ENCODE data around the gene C1orf167.
A peak's percentile ranks its signal among the peaks of the same experiment; 100 is the strongest.

C1orf167 gene

DNA sequence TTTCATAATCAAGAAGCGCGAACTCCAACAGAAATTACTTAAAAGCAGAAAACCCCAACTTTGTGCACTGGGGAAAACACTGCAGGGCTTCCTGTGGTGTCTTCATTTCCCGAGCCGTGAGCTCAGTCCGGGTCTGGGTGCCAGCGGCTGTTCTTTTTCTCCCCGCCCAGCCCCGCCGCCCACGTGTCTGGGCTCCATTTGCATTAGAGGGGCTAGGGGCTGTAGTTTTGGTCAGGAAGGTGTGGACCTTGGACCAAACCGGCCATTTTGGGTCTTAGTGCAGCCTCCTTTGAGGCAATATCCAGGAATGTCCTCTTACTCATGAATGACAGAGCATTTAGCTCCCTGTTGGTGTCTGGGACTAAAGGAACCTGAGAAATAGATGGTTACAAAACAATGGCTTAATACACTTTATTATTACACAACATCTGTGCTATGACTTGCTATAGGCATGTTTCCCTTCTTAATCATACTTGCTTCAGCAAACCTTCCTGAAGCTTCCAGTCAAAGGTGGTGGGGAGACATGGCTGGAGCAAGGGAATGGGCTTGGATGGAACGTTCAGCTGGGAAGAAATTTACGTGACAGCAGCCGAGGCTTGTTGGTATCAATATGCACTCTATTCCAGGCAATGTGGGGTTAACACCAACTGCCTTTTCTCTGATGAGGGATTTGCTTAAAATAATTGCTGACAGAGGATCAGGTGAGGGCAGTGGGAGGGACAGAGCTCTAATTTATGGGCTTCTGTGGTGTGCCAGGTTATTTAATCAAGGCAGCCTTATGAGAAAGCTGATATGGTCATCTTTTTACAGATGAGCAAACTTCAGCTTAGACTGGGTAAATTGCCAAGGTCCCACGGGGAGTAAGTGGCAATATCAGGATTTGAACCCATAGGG lies 25.0 kb upstream of the C1orf167 start:
- peak; percentile 75 for DNase-seq (ENCODE audit: low spot score)

DNA sequence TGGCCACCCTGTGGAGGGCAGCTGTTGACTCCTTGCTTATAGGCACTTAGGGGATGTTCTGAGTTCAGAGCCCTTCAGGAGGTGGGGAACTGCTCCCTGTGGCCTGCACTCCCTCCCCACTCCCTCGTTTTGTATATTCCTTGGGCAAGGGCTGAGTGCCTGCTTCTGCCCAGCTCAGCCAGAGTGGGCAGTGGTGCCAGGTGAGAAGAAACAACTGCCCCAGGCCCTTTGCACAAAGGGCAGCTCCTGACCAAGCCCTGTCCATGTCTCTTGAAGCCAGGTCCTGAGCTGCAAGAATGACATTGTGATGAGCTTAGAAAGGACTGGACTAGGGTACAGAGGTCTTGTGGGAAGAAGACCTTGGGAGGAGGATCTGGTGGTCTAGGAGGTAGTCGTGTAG lies 23.9 kb upstream of the C1orf167 start:
- DNase-seq (ENCODE audit: low spot score), result no peak

DNA sequence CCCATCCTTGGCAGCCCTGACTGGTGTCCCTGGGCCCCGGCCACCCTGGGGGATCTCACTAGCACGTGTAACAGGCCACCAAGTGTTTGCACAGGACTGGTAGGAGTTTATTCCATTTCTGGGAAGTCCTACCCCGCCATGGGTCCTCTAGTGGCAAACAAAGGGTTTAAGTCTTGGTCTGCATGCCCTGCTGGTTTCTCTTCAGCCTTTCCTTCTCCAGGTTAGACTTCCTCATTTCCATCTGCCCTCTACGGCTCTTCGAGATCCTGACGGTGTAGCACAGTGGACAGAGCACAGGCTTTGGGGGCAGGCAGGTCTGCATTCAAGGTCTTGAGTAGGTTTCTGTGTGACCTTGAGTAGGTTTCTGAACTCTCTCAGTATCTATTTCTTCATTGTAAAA lies 23.2 kb upstream of the C1orf167 start:
- DNase-seq (ENCODE audit: low spot score), result no peak

DNA sequence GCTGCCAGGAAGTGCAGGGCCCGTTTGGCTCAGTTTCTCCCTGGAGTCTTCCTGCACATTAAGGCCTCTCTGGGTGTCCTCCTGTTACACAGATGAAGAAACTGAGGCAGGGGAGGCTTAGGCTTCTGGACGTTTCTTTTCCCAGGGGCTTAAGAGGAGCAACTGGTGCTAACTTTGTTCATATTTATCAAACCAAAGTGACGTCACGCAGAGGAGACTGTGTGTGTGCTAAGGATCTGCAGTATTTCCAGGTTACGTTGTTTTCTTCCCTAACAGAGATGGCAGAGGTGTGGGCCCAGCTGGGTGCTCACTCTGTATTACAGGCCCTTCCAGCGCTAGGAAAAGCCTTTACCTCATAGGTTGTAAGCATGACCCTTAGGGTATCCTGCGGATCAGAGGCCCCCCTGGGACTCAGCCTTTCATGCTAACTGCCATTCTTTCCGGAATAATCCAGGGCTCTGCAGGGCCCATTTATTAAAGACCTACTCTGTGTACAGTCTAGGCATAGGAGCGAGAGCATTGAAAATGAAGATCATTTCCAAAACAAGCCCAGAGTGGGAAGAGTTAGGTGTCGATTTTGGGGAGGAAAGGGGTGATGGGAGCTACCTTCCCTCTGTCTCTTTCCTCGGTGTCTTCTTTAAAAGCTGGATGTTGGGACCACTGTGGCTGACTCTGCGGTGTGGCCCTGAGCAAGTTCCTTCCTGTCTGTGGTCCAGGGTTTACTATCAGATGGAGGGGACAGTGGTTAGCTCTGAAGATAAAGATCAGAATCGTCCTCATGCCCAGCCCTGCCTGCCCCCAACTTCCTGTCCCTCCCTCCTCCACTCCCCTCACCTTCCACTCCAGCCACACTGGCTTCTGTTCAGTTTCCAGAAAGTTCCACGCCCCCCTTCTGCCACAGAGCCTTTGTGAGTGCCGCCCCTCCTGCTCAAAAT lies 21.5 kb upstream of the C1orf167 start:
- no peak for DNase-seq (ENCODE audit: low spot score)

DNA sequence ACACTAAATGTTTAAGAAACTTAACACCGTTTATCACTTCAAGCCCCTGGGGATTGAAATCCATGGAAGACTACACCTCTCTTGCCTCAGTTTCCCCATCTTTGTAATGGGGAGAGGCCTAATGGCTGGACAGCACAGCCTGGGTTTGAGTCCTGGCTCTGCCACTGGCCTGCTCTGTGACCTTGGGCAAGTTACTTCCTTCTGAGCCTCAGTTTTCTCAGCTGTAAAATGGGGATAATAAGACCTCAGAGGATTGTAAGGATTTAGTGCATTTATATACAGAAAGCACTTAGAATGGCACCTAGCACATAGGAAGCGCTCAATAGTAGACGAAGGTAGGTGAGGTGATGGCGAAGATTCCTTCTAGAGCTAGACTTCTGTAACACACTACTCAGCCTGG lies 20.5 kb upstream of the C1orf167 start:
- DNase-seq (ENCODE audit: low spot score), result no peak

DNA sequence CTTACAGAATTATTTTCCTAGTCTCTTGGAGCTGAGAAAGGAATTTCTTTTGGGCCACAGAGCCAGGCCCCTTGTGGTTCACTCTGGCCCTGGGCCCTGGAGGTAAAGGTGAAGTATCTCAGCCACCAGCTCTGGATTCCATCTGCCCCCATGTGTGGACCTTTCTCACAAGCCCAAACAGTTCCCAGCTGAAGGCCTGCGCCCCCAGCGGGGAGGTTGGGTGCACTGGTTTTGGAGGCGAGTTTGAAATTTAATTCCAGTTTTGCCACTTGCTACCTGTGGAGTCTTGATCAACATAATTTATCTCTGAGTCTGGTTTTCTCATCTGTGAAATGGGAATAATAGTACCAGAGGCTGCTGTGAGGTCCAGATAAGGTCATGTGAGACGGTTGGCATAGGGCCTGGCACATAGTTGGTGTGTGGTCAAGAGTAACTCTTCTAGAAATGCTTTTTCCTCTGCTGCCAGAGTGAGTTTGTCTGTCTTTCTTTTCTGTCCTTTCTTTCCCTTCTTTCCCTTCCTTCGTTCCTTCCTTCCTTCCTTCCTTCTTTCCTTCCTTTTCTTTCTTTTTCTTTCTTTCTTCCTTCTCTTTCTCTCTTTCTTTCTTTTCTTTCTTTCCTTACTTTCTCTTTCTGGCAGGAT lies 20.0 kb upstream of the C1orf167 start:
- DNase-seq (ENCODE audit: low spot score), result no peak

DNA sequence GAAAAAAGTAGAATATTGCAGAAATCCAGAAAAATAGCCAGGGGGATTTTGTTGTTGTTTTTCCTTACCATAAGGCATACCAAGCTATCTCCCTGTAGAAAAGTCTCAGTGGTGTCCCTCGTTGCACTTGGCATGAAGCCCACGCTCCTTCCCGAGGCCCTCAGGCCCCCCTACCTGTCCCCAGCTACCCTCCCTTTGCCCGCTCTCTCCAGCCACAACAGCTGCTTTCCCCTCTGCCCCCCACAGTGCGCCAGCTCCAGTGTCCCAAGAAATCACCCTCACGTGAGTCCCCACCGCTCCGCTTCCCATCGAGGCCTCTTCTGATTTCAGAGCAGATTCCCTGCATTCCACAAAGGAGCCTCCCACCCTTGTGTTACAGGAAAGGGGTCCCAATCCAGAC lies 17.7 kb upstream of the C1orf167 start:
- no peak for DNase-seq (ENCODE audit: low spot score)

DNA sequence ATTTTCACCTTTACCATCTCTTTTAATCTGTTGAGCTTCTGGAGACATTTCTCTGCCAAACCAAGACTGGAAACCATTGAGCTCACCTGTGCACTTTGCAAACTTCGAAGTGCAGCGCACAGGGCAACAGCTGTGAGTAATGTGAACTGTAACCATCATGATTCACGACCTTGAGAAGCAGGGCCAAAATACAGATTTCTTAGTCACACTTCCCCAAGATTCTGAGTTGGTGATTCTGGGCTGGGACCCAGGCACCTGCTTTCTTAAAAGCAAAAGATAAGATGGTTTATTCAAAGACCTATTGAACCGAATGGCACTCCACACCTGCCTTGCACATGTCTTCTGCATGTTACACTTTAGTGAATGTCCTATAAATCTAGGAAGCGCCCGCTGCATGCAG lies 15.9 kb upstream of the C1orf167 start:
- DNase-seq (ENCODE audit: low spot score), result no peak

DNA sequence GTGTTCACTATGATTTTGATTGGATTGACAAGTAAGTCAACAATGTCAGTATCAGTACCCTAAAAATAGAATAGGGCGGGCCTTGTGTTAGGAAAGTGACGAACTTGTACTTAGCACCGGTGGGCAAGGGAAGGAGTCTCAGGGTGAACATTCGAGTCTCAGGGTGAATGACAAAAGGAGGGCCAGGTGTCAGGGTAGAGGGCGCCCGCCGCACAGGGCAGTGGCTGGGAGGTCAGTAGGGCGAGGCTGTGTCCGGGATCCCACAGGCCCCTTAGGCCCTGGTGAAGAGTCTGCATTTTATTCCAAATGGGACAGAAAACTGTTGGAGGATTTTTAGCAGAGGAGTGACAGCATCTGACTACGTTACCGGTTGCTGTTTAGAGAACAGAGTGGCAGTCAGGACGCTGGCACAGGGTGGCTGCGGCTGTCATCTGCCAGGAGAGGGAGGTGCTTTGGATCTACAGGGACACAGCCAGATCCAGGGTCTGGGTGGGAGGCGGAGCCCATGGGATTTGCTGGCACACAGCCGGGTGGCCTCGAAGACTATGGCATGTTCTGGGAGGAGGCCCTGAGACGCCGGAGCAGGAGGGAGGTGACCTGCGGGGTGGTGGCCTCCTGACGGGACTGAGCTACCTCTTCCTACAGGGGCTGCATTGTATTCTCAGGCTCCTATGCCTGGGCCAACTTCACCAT lies 15.1 kb upstream of the C1orf167 start:
- DNase-seq (ENCODE audit: low spot score), result no peak

DNA sequence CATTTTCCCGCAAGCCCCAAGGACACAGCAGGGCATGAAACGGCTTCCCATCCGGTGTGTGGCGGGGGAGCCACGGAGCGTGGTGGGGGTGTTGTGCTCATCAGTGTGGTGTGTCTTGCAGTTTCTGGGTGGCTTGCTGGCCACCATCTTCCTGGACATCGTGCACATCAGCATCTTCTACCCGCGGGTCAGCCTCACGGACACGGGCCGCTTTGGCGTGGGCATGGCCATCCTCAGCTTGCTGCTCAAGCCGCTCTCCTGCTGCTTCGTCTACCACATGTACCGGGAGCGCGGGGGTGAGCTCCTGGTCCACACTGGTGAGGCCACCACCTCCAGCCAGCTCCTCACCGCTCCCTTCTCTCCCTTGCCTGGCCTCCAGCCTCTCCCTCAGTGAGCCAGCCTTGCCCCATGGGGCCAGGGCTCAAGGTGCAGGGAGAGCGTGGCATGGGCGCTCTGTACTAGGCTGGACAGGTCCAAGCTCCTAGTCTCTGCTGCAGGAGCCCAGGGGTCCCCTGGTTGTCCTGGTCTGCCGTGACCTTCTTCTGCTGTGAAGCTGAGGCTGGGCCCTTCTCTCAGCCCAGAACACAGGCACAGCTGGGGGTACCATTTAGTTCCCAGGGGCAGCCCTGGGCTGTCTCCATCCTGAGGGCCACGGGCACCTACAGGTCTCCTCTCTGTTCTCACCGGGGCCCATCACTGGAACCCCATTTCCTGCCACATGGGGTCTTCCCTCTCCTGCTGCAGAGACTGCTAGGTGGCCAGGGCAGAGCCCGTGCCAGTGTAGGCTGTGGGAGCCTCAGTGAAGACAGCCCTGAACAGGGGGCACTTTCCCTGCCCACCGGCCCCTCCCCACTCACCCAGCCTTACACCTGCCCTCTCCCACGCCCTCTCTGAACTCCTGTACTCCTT lies 13.4 kb upstream of the C1orf167 start:
- DNase-seq (ENCODE audit: low spot score), result no peak

DNA sequence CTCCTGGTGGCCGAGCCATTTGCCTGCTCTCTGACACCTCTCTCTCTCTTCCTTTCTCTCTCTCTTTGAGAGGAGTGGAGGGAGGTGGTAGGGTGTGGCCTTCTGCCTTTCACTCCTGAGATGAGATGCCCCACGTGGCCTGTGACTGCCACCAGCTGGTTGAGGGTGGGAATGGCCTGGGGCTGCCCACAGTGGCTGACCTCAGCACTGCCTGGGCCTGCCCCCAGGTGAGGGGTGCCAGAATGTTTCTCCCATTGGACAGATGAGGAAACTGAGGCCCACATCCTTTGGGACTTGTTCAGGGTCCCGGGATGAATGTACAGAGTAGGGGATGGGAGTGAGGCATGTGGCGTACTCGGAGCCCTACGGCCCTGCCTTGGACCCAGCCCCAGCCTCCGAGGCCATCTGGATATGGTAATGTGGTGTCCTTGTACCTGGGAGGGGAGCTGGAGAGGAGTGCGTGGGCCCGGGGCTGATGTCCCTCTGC lies 12.7 kb upstream of the C1orf167 start:
- DNase-seq (ENCODE audit: low spot score), result peak; percentile 79

DNA sequence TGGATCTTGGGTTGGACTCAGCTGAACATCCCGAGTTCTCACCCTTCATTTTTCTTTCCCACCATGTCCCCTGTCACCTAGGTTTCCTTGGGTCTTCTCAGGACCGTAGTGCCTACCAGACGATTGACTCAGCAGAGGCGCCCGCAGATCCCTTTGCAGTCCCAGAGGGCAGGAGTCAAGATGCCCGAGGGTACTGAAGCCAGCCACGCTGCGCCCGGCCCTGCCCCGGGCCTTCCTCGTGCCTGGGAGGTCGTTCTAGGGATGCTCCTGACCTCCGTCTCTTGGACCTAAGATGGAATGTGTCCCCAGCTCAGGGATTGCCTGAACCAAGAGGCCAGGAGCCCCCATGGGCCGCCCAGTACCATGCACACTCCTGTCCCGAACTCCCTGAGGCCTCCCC lies 12.0 kb upstream of the C1orf167 start:
- DNase-seq (ENCODE audit: low spot score), result no peak

DNA sequence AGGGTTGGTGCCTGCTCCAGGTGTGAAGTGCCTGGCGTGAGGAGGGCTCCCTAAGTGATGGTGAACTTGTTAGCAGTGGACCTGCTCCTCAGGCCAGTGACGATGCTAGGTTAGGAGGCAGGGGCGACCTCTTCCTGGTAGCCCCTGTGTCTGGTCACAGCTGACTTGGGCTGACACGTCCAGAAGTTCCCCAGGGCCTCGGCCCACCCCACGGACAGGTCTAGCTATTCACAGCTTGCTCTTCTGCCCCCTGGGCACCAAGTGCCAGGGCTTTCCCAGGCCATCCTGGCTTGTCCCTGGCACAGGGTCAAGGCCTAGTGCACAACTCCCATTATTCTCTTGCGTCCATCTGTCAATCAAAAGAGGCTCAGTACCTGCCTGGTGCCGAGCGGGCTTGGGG lies 10.9 kb upstream of the C1orf167 start:
- no peak for DNase-seq (ENCODE audit: low spot score)

DNA sequence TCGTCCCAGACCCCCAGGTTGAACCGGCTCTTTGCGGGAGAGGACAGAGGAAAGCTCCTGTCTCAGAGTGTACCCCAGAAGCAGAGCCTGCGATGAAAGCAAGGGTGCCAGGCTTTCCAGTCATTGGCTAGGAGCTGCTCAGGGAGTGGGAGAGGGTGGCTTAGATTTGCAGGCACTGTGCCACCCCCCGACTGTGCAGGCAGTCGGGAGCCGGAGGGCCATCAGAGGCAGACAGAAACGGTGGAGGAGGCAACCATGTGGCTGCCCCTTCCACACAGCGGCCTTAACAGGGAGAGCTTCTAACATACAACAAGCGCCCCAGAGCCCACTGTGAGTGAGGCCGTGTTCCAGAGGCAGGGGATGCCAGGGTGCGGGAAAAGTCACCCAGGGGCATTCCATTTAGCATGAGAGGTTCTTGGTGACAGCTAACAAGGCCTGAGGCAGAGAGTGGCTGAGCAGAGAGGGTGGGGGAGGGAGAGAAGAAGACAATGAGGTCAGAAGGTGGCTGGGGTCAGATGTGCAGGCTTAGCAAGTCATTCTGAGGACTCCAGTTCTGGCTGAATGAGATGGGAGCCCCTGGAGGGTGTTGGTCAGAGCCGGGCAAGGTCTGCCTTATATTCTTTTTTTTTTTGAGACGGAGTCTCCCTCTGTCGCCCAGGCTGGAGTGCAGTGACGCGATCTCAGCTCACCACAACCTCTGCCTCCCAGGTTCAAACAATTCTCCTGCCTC lies 9.5 kb upstream of the C1orf167 start:
- no peak for DNase-seq (ENCODE audit: low spot score)

DNA sequence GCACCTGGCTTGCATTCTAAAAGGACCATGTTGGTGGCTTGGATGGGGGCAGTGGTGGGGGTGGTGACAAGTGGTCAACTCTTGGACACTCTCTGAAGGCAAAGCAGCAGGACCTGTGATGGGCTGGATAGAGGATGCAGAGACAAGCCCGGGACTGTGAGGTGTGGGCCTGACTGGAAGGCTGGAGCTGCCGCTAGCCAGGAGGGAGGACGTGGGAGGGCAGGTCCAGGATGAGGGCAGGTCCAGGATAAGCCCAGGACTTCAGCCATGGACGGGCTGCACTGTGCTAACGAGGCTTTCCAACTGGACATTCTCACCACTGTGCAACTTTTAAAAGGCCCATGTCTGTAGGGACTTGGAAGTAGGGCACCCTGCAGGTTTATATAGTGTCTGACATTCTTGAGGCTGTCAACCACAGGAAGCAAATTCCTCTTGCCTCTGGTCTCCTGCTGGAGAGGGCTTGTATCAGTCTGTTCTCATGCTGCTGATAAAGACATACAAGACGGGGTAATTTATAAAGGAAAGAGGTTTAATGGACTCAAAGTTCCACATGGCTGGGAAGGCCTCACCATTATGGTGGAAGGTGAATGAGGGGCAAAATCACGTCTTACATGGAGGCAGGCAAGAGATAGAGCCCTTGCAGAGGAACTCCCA lies 8.3 kb upstream of the C1orf167 start:
- no peak for DNase-seq (ENCODE audit: low spot score)

DNA sequence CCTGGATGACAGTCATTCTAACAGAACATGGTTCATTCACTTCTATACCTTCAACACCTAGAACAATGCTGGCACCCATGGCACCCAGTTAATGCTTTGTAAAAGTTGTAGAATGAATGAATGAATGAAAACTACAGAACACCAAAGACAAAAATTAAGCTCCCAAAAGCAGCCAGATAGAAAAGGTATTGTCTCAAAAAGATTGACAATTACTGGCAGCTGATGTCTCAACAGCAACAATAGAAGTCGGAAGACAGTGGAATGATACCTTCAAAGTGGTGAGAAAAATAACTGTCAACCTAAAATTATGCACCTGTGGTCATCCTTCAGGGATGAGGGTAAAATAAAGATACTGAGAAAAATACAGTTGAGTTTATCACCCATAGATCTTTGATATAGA lies 4.9 kb upstream of the C1orf167 start:
- DNase-seq (ENCODE audit: low spot score), result no peak

DNA sequence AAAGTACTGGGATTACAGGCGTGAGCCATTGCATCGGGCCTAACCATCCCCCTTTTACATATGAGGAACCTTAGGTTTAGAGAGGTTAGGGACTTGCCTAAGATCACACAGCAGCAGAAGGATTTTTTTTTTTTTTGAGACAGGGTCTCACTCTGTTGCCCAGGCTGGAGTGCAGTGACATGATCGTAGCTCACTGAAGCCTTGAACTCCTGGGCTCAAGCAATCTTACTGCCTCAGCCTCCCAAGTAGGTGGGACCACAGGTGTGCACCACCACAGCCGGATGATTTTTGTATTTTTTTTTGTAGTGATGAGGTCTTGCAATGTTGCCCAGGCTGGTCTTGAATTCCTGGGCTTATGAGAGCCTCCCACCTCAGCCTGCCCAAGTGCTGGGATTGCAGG lies 2.2 kb upstream of the C1orf167 start:
- no peak for DNase-seq (ENCODE audit: low spot score)

DNA sequence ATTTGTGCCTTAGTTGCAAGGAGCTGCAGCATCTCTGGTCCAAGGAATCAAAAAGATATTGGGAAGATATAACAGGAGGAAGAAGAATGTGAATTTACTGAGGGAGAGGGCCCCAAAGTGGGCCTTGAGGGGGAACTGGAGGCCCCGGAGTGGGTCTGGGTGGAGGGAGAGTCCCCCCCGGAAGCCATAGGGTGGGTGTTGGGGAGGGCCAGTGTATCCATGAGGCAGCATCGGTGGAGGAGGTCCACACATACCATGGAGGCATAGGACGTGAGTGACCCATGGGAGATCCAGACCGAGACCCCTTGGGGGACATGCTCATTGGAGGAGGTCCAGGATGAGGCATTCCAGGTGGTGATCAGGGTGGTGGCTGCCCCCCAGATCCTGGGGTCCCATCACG lies 708 bp upstream of the C1orf167 start:
- DNase-seq (ENCODE audit: low spot score), result no peak

DNA sequence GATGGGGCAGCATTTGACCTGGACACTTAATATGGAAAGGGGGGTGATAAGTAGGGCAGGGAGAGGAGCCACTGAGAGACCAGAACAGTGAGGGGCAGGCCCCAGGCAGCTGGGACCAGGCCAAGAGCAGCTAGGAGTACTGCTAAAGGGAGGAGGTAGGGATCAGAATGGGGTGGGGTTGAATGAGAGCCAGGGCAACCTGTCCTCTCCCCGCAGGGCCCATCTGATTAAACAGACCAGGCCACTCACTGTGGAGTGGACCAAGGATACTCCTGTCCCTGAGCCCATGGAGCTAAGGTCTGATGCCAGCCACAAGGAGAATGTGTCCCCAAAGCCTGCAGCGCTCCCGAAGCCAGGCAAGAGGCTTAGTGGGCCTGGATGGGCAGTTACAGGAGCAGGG lies 2.1 kb downstream of the C1orf167 start:
- no peak for DNase-seq (ENCODE audit: low spot score)

DNA sequence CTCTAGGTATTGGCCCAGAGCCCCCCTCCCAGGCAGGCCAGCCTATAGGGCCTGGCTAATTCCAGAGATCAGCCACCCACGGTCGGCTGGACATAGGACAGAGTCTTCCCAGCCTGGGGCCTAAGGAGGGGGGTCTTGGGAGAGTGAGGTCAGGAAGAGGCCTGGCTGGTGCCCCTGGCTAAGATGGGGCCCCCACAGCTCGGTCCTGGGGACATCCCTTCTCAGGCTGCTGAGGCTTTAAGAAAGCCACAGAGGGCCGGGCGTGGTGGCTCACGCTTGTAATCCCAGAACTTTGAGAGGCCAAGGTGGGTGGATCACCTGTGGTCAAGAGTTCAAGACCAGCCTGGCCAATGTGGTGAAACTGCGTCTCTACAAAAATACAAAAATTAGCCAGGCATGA lies 2.5 kb downstream of the C1orf167 start:
- no peak for DNase-seq (ENCODE audit: low spot score)

All from AG08396 (cell line).